ENCODE measurements around the gene SHROOM4. TPM values are rescaled to one million over a fixed set of nuclear protein-coding genes. Genes with fewer than 3 reads are reported as not detected.

Gene SHROOM4
- total RNA-seq, 4 donors from 2014 or later, result 2.7 to 8.8 (median 4.3) TPM

DNA sequence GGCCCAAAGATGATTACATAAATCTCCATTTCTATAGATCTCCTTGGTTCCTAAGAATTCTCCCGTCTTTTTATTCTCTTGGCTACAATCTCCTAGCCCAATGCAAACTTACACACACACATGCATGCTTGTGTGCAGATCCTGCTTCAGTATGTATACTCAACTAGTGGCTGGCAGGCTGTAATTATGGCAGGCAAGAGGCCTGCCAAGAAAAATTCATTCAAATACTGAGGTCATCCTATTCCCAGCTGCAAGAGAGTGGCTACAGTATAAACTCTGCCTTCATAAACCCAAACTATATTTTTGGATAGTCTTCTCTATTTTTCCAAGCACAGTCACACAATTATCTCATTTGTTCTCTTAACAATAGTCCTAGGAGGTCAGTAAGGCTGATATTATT, 95.2 kb downstream of the SHROOM4 start:
- Histone ChIP-seq H3K4me3 (no peak overlapping the region), H3K27ac (no peak overlapping the region), H3K4me1 (no peaks in the 10 kb centered on the region), H3K9me3 (no peaks in the 10 kb centered on the region), H3K27me3 (peaks cover 0 to 5% (median 0%) of the 10 kb centered on the region in 4 donors), H3K36me3 (no peaks in the 10 kb centered on the region)
- DNase-seq, result no peak
- 57 to 86% methylated on average over 1 of the region's 1 CpG for WGBS, 2 donors
- intact Hi-C loops (cut with DNase I), result no loop called here
- TF ChIP-seq POLR2A (IDR thresholded peaks at IDR 0.05) (no peak), CTCF (IDR thresholded peaks at IDR 0.05) (no peak)

DNA sequence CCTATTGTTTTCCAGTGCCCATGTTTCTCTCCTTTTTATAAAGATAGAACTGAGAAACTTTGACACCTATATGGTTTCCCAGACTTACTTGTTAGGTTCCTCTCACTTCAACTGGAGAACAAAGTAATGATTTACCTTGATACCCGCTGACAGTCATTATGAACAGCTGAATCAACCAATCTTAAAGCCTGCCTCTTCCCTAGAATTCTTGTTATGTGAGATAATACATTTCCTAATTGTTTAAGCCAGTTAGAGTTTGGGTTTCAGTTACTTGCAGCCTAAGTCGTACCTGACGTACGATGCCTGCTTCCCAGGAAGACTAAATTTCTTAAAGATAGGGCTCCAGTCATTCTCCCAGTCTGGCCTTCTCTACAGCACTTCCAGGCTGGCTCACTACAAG, 97.3 kb downstream of the SHROOM4 start:
- WGBS, 2 donors, result 78 to 90% methylated on average over 1 to 4 of the region's 4 CpGs
- Histone ChIP-seq H3K9me3 (no peaks in the 10 kb centered on the region), H3K4me3 (no peak overlapping the region), H3K27me3 (peaks cover 0 to 5% (median 0%) of the 10 kb centered on the region in 4 donors), H3K27ac (no peak overlapping the region), H3K36me3 (no peaks in the 10 kb centered on the region), H3K4me1 (no peaks in the 10 kb centered on the region)
- no peak for TF ChIP-seq CTCF (IDR thresholded peaks at IDR 0.05)
- no peak for TF ChIP-seq POLR2A (IDR thresholded peaks at IDR 0.05)
- DNase-seq, result no peak
- intact Hi-C loops (cut with DNase I), result no loop called here

DNA sequence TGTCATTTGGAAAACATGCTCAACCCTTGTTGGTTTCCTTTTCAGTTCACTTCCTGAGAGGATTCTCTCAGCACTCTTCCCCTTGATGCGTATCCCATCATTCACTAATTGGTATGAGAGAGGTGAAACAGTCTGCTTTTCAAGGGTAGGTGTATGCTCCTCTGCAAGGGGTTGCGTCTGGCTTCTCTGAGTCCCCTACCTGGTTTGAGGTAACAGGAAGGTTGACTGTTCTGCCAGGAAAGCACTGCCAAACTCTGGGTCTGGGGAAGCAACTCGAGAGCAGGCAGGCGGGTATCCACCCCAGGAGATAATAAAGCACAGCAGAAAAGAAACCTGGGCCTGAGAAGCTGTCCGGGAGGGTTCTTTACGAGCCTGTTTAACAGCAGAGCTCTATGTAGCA, 101.2 kb downstream of the SHROOM4 start:
- Histone ChIP-seq H3K4me1 (no peaks in the 10 kb centered on the region), H3K4me3 (no peak overlapping the region), H3K27ac (no peak overlapping the region), H3K27me3 (peaks cover 0 to 5% (median 0%) of the 10 kb centered on the region in 4 donors), H3K9me3 (no peaks in the 10 kb centered on the region), H3K36me3 (no peaks in the 10 kb centered on the region)
- intact Hi-C loops (cut with DNase I), result no loop called here
- 83 to 90% methylated on average over 3 to 4 of the region's 6 CpGs for WGBS, 2 donors
- DNase-seq, result no peak
- TF ChIP-seq POLR2A (IDR thresholded peaks at IDR 0.05) (no peak), CTCF (IDR thresholded peaks at IDR 0.05) (no peak)

DNA sequence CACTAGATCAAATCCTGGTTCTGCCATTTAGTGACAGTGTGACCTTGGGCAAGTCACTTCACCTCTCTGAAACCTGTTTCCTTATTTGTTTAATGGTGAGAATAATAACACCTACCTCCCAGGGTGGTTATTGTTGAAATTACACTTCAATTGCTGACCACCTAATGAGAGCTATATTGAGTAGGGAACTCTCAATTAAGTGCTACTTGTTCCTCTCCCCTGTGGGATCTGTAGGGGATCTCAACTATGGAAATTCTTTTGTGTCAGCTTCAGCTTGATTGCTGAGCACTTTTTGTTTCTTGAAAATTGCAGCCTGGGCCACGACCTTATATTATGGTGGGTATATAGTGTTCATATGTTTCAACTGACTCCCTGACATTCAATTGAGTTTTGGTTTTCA, 102.1 kb downstream of the SHROOM4 start:
- H3K36me3 ChIP-seq, result no peaks in the 10 kb centered on the region
- no peak overlapping the region for H3K4me3 ChIP-seq
- no peaks in the 10 kb centered on the region for H3K4me1 ChIP-seq
- H3K9me3 ChIP-seq, result no peaks in the 10 kb centered on the region
- DNase-seq, result no peak
- H3K27ac ChIP-seq, result no peak overlapping the region
- intact Hi-C loops (cut with DNase I), result no loop called here
- TF ChIP-seq POLR2A (IDR thresholded peaks at IDR 0.05) (no peak), CTCF (IDR thresholded peaks at IDR 0.05) (no peak)
- peaks cover 0 to 5% (median 0%) of the 10 kb centered on the region in 4 donors for H3K27me3 ChIP-seq
- 10 to 56% methylated on average over 1 of the region's 1 CpG for WGBS, 2 donors

- intact Hi-C loops (cut with DNase I), result no loop called here
- Histone ChIP-seq H3K4me1 (no peaks in the 10 kb centered on the region), H3K27me3 (no peaks in the 10 kb centered on the region), H3K9me3 (no peaks in the 10 kb centered on the region), H3K27ac (no peak overlapping the region), H3K4me3 (no peak overlapping the region), H3K36me3 (no peaks in the 10 kb centered on the region)
- no peak for TF ChIP-seq POLR2A (IDR thresholded peaks at IDR 0.05)
- no peak for TF ChIP-seq CTCF (IDR thresholded peaks at IDR 0.05)
- WGBS, 2 donors, result 60 to 67% methylated on average over 6 to 8 of the region's 8 CpGs
- no peak for DNase-seq
Measured at GRCh38 chrX:50707955-50708699, 105.9 kb downstream of the SHROOM4 start.

Data from esophagus squamous epithelium (tissue), 5 donors.